Lung (tissue), 12 donors: ENCODE results near the gene CRIP2. TPM values are rescaled to one million over a fixed set of nuclear protein-coding genes. Genes with fewer than 3 reads are reported as not detected.

Experiments used
- ATAC-seq: fragments of 200-7000 bp; cut with Tn5 transposase; one replicate; pipeline ENCODE4 v1.9.1; 2020; ENCODE audit warnings: moderate number of reproducible peaks; ENCODE audit not compliant: insufficient read depth, low FRiP score
- DNase-seq, 3 donors: peaks; one replicate each; pipeline ENCODE4 v3.0.0-alpha.2; 2013 to 2017
- H3K27ac ChIP-seq, 2 donors: one replicate each; pipeline ENCODE4 v1.5.1; 2013; ENCODE audit warnings: mild to moderate bottlenecking in 2 of 2, moderate library complexity in 2 of 2, control low read depth in 1 of 2, inconsistent platforms in 1 of 2, low read depth in 1 of 2, low read length in 1 of 2
- H3K27me3 ChIP-seq, 3 donors: one replicate each; pipeline ENCODE4 v1.5.1; 2013; ENCODE audit warnings: low read length in 2 of 3; ENCODE audit not compliant: control insufficient read depth in 3 of 3, insufficient read depth in 3 of 3
- H3K36me3 ChIP-seq, 4 donors: one replicate each; pipeline ENCODE4 v1.5.1; 2013; ENCODE audit warnings: low read length in 4 of 4, mild to moderate bottlenecking in 1 of 4, moderate library complexity in 1 of 4; ENCODE audit not compliant: control insufficient read depth in 4 of 4, insufficient read depth in 4 of 4
- H3K4me1 ChIP-seq, 5 donors: one replicate each; pipeline ENCODE4 v1.5.1; 2013; ENCODE audit warnings: low read length in 5 of 5, mild to moderate bottlenecking in 2 of 5, moderate library complexity in 1 of 5; ENCODE audit not compliant: control insufficient read depth in 5 of 5, insufficient read depth in 5 of 5
- H3K4me3 ChIP-seq: one replicate; pipeline ENCODE4 v1.5.1; 2013; ENCODE audit warnings: mild to moderate bottlenecking, control low read depth, moderate library complexity
- H3K9ac ChIP-seq, 2 donors: one replicate each; pipeline ENCODE4 v1.5.1; 2013; ENCODE audit warnings: low read length in 2 of 2, control low read depth in 1 of 2; ENCODE audit not compliant: insufficient read depth in 1 of 2
- H3K9me3 ChIP-seq, 4 donors: one replicate each; pipeline ENCODE4 v1.5.1; 2013; ENCODE audit warnings: low read length in 3 of 4, mild to moderate bottlenecking in 1 of 4, moderate library complexity in 1 of 4; ENCODE audit not compliant: control insufficient read depth in 4 of 4, insufficient read depth in 3 of 4
- WGBS, 2 donors: extraction: QIAGEN DNeasy Blood & Tissue Kit; methylation state at CpG; one replicate each; pipeline ENCODE4 v1.1.7; 2013; 5-methylcytosine and 5-hydroxymethylcytosine counted together
- polyA plus RNA-seq, 2 donors: library from polyadenylated mRNA; stranded (reverse); fragments of 200-250 nt; gene quantifications; one replicate each; pipeline ENCODE4 v1.2.1, GENCODE V29; 2013
- total RNA-seq, 2 donors: library from RNA; depleted of rRNA in 1 of 2; stranded (reverse); fragments of >200 nt in 1 of 2; gene quantifications; one replicate each; pipeline ENCODE4 v1.2.1, GENCODE V29; 2014 to 2021
- TF ChIP-seq, protein P1 (sequence below): IDR thresholded peaks from 2 replicates; pipeline ENCODE4 v1.5.1; 2012; ENCODE audit warnings: mild to moderate bottlenecking; ENCODE audit errors: control extremely low read depth, extremely low read depth
- donor health status: control.
- donor health status: control.
- donor health status: Bipolar disorder and iron deficiency.
- donor health status: healthy.
- donor health status: DM: yes; HTN: yes; CAD: no.

CRIP2 gene
- total and polyA plus RNA-seq, 4 donors: 135 to 267 (median 205) TPM

DNA sequence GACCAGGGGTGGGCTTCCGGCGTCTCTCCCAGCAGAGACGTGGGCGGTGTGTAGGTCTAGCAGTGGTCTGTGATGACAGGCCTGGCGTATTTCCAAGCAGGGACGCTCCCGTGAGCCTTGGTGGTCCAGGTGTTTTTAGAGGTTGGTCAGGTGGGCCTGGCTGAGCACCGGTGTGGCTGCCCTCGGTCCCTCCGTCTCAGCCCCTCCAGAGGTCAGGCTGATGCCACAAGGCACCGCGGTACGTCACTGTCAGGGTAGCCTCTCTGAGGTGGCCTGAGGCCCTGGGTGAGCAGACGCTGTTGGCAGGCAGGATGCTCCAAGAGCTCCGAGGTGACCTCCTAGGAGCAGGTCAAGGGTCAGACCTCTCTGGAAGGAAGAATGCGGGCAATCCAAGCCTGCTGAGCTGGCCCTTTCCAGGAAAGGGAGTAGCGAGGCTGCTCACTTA, 41.4 kb upstream of the CRIP2 start:
- no peak for DNase-seq
- WGBS, 2 donors: 84 to 91% methylated on average over 17 of the region's 17 CpGs

DNA sequence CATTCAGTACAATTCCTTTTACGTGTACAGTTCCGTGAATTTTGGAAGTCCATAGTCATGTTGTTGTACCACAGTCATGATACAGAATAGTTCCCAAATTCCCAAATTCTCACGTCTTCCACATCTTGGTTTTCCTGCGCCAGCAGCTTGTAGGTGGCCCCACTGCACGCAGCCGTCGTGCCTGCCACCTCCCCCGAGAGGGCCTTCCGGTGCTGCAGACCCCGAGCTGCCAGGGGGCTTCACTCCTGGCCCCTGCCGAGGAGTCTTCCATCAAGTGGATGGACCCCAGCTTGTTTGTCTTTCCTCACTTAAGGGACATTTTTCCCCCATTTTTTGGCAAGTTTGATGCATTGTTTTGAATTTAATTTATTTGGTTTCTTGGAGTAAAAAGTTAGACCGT, 38.2 kb upstream of the CRIP2 start:
- no peaks in the 10 kb centered on the region for H3K4me1 ChIP-seq
- H3K27ac ChIP-seq: no peak overlapping the region
- WGBS, 2 donors: 87 to 92% methylated on average over 12 of the region's 12 CpGs
- ATAC-seq: no peak
- TF ChIP-seq, protein P1, sequence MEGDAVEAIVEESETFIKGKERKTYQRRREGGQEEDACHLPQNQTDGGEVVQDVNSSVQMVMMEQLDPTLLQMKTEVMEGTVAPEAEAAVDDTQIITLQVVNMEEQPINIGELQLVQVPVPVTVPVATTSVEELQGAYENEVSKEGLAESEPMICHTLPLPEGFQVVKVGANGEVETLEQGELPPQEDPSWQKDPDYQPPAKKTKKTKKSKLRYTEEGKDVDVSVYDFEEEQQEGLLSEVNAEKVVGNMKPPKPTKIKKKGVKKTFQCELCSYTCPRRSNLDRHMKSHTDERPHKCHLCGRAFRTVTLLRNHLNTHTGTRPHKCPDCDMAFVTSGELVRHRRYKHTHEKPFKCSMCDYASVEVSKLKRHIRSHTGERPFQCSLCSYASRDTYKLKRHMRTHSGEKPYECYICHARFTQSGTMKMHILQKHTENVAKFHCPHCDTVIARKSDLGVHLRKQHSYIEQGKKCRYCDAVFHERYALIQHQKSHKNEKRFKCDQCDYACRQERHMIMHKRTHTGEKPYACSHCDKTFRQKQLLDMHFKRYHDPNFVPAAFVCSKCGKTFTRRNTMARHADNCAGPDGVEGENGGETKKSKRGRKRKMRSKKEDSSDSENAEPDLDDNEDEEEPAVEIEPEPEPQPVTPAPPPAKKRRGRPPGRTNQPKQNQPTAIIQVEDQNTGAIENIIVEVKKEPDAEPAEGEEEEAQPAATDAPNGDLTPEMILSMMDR: no peak
- H3K9me3 ChIP-seq: no peaks in the 10 kb centered on the region
- H3K9ac ChIP-seq: no peak overlapping the region
- DNase-seq: no peak
- no peaks in the 10 kb centered on the region for H3K27me3 ChIP-seq
- H3K36me3 ChIP-seq: peaks cover 0 to 20% (median 0%) of the 10 kb centered on the region in 4 donors
- no peak overlapping the region for H3K4me3 ChIP-seq

More for the DNA sequence above, 41.4 kb upstream of the CRIP2 start:
- no peak for ATAC-seq
- Histone ChIP-seq H3K9me3 (no peaks in the 10 kb centered on the region), H3K27me3 (no peaks in the 10 kb centered on the region), H3K9ac (no peak overlapping the region), H3K36me3 (peaks cover 0 to 3% (median under 1%) of the 10 kb centered on the region in 4 donors), H3K4me3 (no peak overlapping the region), H3K27ac (no peak overlapping the region), H3K4me1 (peaks cover 0 to 4% (median 0%) of the 10 kb centered on the region in 5 donors)
- TF ChIP-seq, protein P1: no peak

DNA sequence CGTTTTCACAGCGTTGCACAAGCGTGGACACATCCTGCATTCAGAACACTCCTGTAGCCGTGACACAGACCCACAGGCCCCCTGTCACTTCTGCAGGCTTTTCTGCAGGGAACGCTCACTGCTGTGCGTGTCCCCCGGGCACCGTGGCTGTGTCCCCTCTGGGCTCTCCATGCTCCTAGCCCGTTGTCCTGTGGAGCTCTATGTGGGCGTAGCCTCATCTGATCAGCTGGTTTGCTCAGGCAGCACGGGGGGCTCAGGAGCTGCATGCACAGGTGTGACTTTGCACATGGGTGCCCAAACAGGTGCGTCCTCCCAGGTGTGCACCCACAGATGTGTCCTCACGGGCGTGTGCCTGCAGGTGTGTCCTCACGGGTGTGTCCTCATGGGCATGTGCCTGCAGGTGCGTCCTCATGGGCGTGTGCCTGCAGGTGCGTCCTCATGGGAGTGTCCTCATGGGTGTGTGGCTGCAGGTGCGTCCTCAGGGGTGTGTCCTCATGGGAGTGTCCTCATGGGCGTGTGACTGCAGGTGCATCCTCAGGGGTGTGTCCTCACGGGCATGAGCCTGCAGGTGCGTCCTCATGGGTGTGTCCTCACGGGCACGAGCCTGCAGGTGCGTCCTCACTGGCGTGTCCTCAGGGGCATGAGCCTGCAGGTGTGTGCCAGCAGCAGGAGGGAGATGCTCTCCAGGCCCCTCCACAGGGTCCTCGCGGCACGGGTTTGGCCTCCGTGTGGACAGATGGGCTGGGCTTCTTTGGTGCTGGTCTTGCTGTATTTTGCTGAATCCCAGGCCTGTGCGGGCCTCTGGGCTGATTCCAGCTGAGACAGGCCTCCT, 37.5 kb upstream of the CRIP2 start:
- TF ChIP-seq, protein P1: no peak
- no peaks in the 10 kb centered on the region for H3K27me3 ChIP-seq
- peaks cover 0 to 21% (median 0%) of the 10 kb centered on the region in 4 donors for H3K36me3 ChIP-seq
- H3K4me3 ChIP-seq: no peak overlapping the region
- WGBS, 2 donors: 87 to 92% methylated on average over 30 to 31 of the region's 31 CpGs
- no peak for DNase-seq
- no peak overlapping the region for H3K9ac ChIP-seq
- no peak for ATAC-seq
- no peak overlapping the region for H3K27ac ChIP-seq
- no peaks in the 10 kb centered on the region for H3K9me3 ChIP-seq
- H3K4me1 ChIP-seq: no peaks in the 10 kb centered on the region
